ENCODE results near the gene MADCAM1. TPM values are rescaled to one million over a fixed set of nuclear protein-coding genes. Genes with fewer than 3 reads are reported as not detected.

MADCAM1 gene
- total and polyA plus RNA-seq, 7 experiments from 2014 or later = 0.12 to 1.8 (median 0.61) TPM; not detected in 2

DNA sequence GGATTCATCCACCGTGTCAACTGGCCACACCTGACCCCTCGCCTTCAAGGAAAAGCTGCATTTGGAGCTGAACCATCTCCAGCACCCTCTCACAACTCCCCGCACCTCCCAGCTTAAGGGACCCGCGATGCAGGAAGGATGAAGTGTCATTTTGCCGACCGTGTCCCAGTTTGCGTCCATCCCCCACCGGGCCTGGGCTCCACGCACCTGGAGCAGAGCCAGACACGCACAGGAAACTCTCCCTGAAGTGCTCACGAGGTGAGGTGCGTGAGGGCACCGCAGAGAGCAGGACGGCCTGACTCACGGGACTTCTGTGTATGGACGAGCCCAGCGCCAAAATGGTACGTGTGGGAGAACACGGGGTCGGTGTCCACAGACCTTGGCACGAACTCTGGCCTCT lies 42.7 kb upstream of the MADCAM1 start:
- CTCF ChIA-PET = no interaction called here
- H3K27me3 ChIP-seq (ENCODE audit: control insufficient read depth in 2 of 2, insufficient read depth in 2 of 2, low read length in 2 of 2) = no peaks in the 10 kb centered on the region
- POLR2A ChIA-PET = no interaction called here
- Mint-ChIP-seq H3K27ac (no peak overlapping the region), H3K4me1 (no peaks in the 10 kb centered on the region), H3K27me3 (peaks cover 0 to 10% (median 0%) of the 10 kb centered on the region in 5 donors), H3K36me3 (peaks cover 0 to 1% (median 0%) of the 10 kb centered on the region in 5 donors), H3K4me3 (no peak overlapping the region), H3K9me3 (peaks cover 0 to 11% (median 0%) of the 10 kb centered on the region in 11 donors)
- no peak overlapping the region for H3K27ac ChIP-seq (ENCODE audit: low read depth, low read length)
- H3K4me1 ChIP-seq (ENCODE audit: control insufficient read depth in 2 of 2, insufficient read depth in 2 of 2, low read length in 2 of 2) = no peaks in the 10 kb centered on the region
- no peaks in the 10 kb centered on the region for H3K9me3 ChIP-seq (ENCODE audit: control insufficient read depth in 2 of 3, low read length in 3 of 3)
- intact Hi-C loops (cut with micrococcal nuclease) = no loop called here
- no peak overlapping the region for H3K4me3 ChIP-seq (ENCODE audit: low read length)
- H3K36me3 ChIP-seq (ENCODE audit: control insufficient read depth in 2 of 3, insufficient read depth in 3 of 3, low read length in 3 of 3) = no peaks in the 10 kb centered on the region
- ATAC-seq (no peak), DNase-seq (no peak)

GRCh38 chr19:455031-455705 lies 41.1 kb upstream of the MADCAM1 start:
- no peaks in the 10 kb centered on the region for H3K4me1 ChIP-seq (ENCODE audit: control insufficient read depth in 2 of 2, insufficient read depth in 2 of 2, low read length in 2 of 2)
- H3K9me3 ChIP-seq (ENCODE audit: control insufficient read depth in 2 of 3, low read length in 3 of 3) = no peaks in the 10 kb centered on the region
- no peak for ATAC-seq
- peaks cover 0 to 11% (median 0%) of the 10 kb centered on the region in 11 donors for H3K9me3 Mint-ChIP-seq
- no peak for DNase-seq
- ChIA-PET CTCF (no interaction called here), POLR2A (no interaction called here)
- no peaks in the 10 kb centered on the region for H3K36me3 ChIP-seq (ENCODE audit: control insufficient read depth in 2 of 3, insufficient read depth in 3 of 3, low read length in 3 of 3)
- H3K4me3 ChIP-seq (ENCODE audit: low read length) = no peak overlapping the region
- peaks cover 0 to 1% (median 0%) of the 10 kb centered on the region in 5 donors for H3K36me3 Mint-ChIP-seq
- peaks cover 0 to 5% (median 5%) of the 10 kb centered on the region in 7 donors for H3K4me1 Mint-ChIP-seq
- H3K27me3 Mint-ChIP-seq = peaks cover 0 to 10% (median 5%) of the 10 kb centered on the region in 5 donors
- no peak overlapping the region for H3K27ac Mint-ChIP-seq
- intact Hi-C loops (cut with micrococcal nuclease) = no loop called here
- H3K27ac ChIP-seq (ENCODE audit: low read depth, low read length) = no peak overlapping the region
- no peak overlapping the region for H3K4me3 Mint-ChIP-seq
- peaks cover 0 to 6% of the 10 kb centered on the region in 2 donors for H3K27me3 ChIP-seq (ENCODE audit: control insufficient read depth in 2 of 2, insufficient read depth in 2 of 2, low read length in 2 of 2)

DNA sequence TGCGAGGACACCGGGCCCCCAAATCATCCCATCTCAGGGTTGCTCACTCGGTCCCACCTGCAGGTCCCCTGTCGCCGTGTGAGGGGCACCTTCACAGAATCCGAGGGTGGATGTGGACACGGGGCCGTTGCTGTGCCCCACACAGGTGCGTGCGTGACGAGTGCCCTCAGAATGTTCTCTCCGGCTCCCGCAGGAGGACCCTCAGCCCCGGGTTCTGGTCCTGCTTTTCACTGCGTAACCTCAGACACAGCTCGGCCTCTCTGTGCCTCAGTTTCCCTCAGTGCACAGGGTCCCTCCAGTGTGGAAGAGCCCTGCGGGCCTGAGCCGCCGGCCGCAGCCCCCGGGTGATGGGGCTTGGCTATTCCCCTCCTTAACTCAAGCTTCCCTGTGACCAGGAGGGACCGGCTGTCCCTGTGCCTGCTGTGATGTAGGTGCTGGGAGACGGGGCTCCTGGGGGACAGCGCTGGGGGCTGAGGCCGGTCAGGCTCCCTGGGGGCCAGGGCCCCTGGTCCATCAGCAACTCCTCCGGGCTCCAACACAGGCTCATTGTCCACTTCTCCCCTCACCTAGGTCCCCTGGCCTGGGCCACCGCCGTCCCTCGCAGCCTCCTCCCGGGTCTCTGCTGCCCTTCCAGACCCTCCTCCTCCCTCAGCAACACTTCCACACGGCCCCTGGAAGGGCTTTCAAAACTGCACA lies 40.3 kb upstream of the MADCAM1 start:
- H3K4me3 ChIP-seq (ENCODE audit: low read length) = no peak overlapping the region
- H3K4me1 ChIP-seq (ENCODE audit: control insufficient read depth in 2 of 2, insufficient read depth in 2 of 2, low read length in 2 of 2) = no peaks in the 10 kb centered on the region
- H3K27me3 ChIP-seq (ENCODE audit: control insufficient read depth in 2 of 2, insufficient read depth in 2 of 2, low read length in 2 of 2) = peaks cover 0 to 6% of the 10 kb centered on the region in 2 donors
- no peaks in the 10 kb centered on the region for H3K9me3 ChIP-seq (ENCODE audit: control insufficient read depth in 2 of 3, low read length in 3 of 3)
- H3K4me1 Mint-ChIP-seq = peaks cover 0 to 5% (median 5%) of the 10 kb centered on the region in 7 donors
- H3K36me3 Mint-ChIP-seq = peaks cover 0 to 1% (median 0%) of the 10 kb centered on the region in 5 donors
- no peaks in the 10 kb centered on the region for H3K36me3 ChIP-seq (ENCODE audit: control insufficient read depth in 2 of 3, insufficient read depth in 3 of 3, low read length in 3 of 3)
- no peak overlapping the region for H3K4me3 Mint-ChIP-seq
- CTCF ChIA-PET = no interaction called here
- H3K27me3 Mint-ChIP-seq = peaks cover 0 to 10% (median 5%) of the 10 kb centered on the region in 5 donors
- H3K9me3 Mint-ChIP-seq = peaks cover 0 to 4% (median 0%) of the 10 kb centered on the region in 11 donors
- no peak for ATAC-seq
- no peak for DNase-seq
- intact Hi-C loops (cut with micrococcal nuclease) = no loop called here
- H3K27ac ChIP-seq (ENCODE audit: low read depth, low read length) = no peak overlapping the region
- POLR2A ChIA-PET = no interaction called here
- no peak overlapping the region for H3K27ac Mint-ChIP-seq

GRCh38 chr19:456547-457110 lies 39.7 kb upstream of the MADCAM1 start:
- H3K4me3 Mint-ChIP-seq = no peak overlapping the region
- H3K9me3 Mint-ChIP-seq = peaks cover 0 to 1% (median 0%) of the 10 kb centered on the region in 11 donors
- CTCF ChIA-PET = no interaction called here
- H3K27ac Mint-ChIP-seq = no peak overlapping the region
- peaks cover 0 to 1% (median 0%) of the 10 kb centered on the region in 5 donors for H3K36me3 Mint-ChIP-seq
- POLR2A ChIA-PET = no interaction called here
- DNase-seq = no peak
- H3K9me3 ChIP-seq (ENCODE audit: control insufficient read depth in 2 of 3, low read length in 3 of 3) = no peaks in the 10 kb centered on the region
- peaks cover 0 to 6% of the 10 kb centered on the region in 2 donors for H3K27me3 ChIP-seq (ENCODE audit: control insufficient read depth in 2 of 2, insufficient read depth in 2 of 2, low read length in 2 of 2)
- H3K36me3 ChIP-seq (ENCODE audit: control insufficient read depth in 2 of 3, insufficient read depth in 3 of 3, low read length in 3 of 3) = no peaks in the 10 kb centered on the region
- no peak overlapping the region for H3K27ac ChIP-seq (ENCODE audit: low read depth, low read length)
- intact Hi-C loops (cut with micrococcal nuclease) = no loop called here
- no peaks in the 10 kb centered on the region for H3K4me1 ChIP-seq (ENCODE audit: control insufficient read depth in 2 of 2, insufficient read depth in 2 of 2, low read length in 2 of 2)
- no peak for ATAC-seq
- H3K27me3 Mint-ChIP-seq = peaks cover 0 to 10% (median 5%) of the 10 kb centered on the region in 5 donors
- H3K4me1 Mint-ChIP-seq = peaks cover 0 to 7% (median 5%) of the 10 kb centered on the region in 7 donors
- no peak overlapping the region for H3K4me3 ChIP-seq (ENCODE audit: low read length)

DNA sequence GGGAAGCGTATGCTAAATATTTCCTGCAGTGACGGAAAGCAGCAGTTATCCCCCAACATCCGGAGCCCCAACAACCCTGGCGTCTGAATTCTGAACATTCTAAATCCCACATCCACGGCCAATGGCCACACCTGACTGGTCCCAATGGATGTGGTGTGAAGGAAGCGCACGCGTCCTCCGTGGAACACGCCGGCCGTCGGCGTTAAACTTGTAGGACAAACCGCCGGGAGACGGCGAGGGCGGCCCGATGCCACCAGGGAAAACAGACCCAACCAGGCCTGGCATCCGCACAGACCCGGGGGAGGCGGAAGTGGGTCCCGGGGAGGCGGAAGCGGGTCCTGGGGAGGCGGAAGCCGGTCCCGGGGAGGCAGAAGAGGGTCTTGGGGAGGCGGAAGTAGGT lies 38.6 kb upstream of the MADCAM1 start:
- H3K27ac ChIP-seq (ENCODE audit: low read depth, low read length) = no peak overlapping the region
- intact Hi-C loops (cut with micrococcal nuclease) = no loop called here
- POLR2A ChIA-PET = no interaction called here
- peaks cover 0 to 6% of the 10 kb centered on the region in 2 donors for H3K27me3 ChIP-seq (ENCODE audit: control insufficient read depth in 2 of 2, insufficient read depth in 2 of 2, low read length in 2 of 2)
- ATAC-seq = no peak
- Mint-ChIP-seq H3K27me3 (peaks cover 4 to 17% (median 8%) of the 10 kb centered on the region in 5 donors), H3K4me1 (peaks cover 0 to 9% (median 5%) of the 10 kb centered on the region in 7 donors), H3K4me3 (peak overlapping the region in 1 of 10 donors; percentile 35), H3K36me3 (no peaks in the 10 kb centered on the region), H3K9me3 (peaks cover 0 to 1% (median 0%) of the 10 kb centered on the region in 11 donors), H3K27ac (no peak overlapping the region)
- H3K4me3 ChIP-seq (ENCODE audit: low read length) = no peak overlapping the region
- no peak for DNase-seq
- no peaks in the 10 kb centered on the region for H3K36me3 ChIP-seq (ENCODE audit: control insufficient read depth in 2 of 3, insufficient read depth in 3 of 3, low read length in 3 of 3)
- CTCF ChIA-PET = no interaction called here
- H3K4me1 ChIP-seq (ENCODE audit: control insufficient read depth in 2 of 2, insufficient read depth in 2 of 2, low read length in 2 of 2) = no peaks in the 10 kb centered on the region
- no peaks in the 10 kb centered on the region for H3K9me3 ChIP-seq (ENCODE audit: control insufficient read depth in 2 of 3, low read length in 3 of 3)

DNA sequence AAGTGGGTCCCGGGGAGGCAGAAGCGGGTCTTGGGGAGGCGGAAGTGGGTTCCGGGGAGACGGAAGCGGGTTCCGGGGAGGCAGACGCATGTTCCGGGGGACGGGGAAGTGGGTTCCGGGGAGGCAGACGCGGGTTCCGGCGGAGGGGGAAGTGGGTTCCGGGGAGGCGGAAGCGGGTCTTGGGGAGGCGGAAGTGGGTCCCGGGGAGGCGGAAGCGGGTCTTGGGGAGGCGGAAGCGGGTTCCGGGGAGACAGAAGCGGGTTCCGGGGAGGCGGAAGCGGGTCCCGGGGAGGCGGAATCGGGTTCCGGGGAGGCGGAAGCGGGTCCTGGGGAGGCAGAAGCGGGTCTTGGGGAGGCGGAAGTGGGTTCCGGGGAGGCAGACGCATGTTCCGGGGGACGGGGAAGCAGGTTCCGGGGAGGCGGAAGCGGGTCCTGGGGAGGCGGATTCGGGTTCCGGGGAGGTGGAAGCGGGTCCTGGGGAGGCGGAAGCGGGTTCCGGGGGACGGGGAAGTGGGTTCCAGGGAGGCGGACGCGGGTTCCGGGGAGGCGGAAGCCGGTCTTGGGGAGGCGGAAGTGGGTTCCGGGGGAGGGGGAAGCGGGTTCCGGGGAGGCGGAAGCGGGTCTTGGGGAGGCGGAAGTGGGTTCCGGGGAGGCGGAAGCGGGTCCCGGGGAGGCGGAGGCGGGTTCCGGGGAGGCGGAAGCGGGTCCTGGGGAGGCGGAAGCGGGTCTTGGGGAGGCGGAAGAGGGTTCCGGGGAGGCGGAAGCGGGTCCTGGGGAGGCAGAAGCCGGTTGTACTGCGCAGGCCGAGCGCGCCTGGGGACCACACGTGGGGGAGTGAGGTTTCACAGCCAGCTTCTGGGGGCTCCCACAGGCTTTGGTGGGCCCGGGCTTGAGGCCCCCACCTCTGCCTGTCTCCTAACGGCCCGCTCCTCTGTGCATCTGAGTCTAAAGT lies 37.9 kb upstream of the MADCAM1 start:
- ATAC-seq (no peak), DNase-seq (no peak)
- POLR2A ChIA-PET = no interaction called here
- Histone ChIP-seq H3K27me3 (ENCODE audit: control insufficient read depth in 2 of 2, insufficient read depth in 2 of 2, low read length in 2 of 2) (peaks cover 0 to 6% of the 10 kb centered on the region in 2 donors), H3K4me1 (ENCODE audit: control insufficient read depth in 2 of 2, insufficient read depth in 2 of 2, low read length in 2 of 2) (no peaks in the 10 kb centered on the region), H3K9me3 (ENCODE audit: control insufficient read depth in 2 of 3, low read length in 3 of 3) (no peaks in the 10 kb centered on the region), H3K36me3 (ENCODE audit: control insufficient read depth in 2 of 3, insufficient read depth in 3 of 3, low read length in 3 of 3) (no peaks in the 10 kb centered on the region), H3K4me3 (ENCODE audit: low read length) (no peak overlapping the region), H3K27ac (ENCODE audit: low read depth, low read length) (no peak overlapping the region)
- H3K27ac Mint-ChIP-seq = no peak overlapping the region
- intact Hi-C loops (cut with micrococcal nuclease) = no loop called here
- CTCF ChIA-PET = no interaction called here
- peaks cover 0 to 9% (median 5%) of the 10 kb centered on the region in 7 donors for H3K4me1 Mint-ChIP-seq
- peaks cover 0 to 1% (median 0%) of the 10 kb centered on the region in 11 donors for H3K9me3 Mint-ChIP-seq
- H3K27me3 Mint-ChIP-seq = peaks cover 7 to 22% (median 11%) of the 10 kb centered on the region in 5 donors
- H3K4me3 Mint-ChIP-seq = no peak overlapping the region
- H3K36me3 Mint-ChIP-seq = no peaks in the 10 kb centered on the region
